Right lobe of liver (tissue), 4 donors: ENCODE measurements around the gene NCL.

Experiments
- CTCF ChIP-seq, 4 donors: fragments of 200-600 bp in 3 of 4; fragments of 450-650 bp in 1 of 4; IDR thresholded peaks; one replicate each; pipeline versions ENCODE4 v1.5.1 to v1.8.0; 2016 to 2022; ENCODE audit warnings: antibody characterized with exemption in 4 of 4, mild to moderate bottlenecking in 2 of 4
- POLR2A ChIP-seq: fragments of 450-650 bp; IDR thresholded peaks from one replicate; pipeline ENCODE4 v1.6.1; 2017; ENCODE audit warnings: antibody characterized with exemption, mild to moderate bottlenecking
- donor health status: DM: no; HTN: no; CAD: no.
- donor health status: DM: no; HTN: no; CAD: no.
- donor health status: DM: no; HTN: yes; CAD: no.

GRCh38 chr2:231470246-231470900, 6.1 kb upstream of the NCL start:
- TF ChIP-seq CTCF (IDR thresholded peaks at IDR 0.05) (no peak), POLR2A (no peak)
